Neuronal stem cell (in vitro differentiated cells): Measurements from ENCODE around the gene ANKRD33.
A peak's percentile ranks its signal among the peaks of the same experiment; 100 is the strongest.

Experiments
- DNase-seq: peaks from one replicate; pipeline ENCODE4 v3.0.0-alpha.2; 2013; ENCODE audit warnings: low spot score
- H2AFZ ChIP-seq: one replicate; pipeline ENCODE4 v1.6.1; 2013; ENCODE audit warnings: mild to moderate bottlenecking, low read length, inconsistent platforms
- H2AK5ac ChIP-seq: 2 replicates; pipeline ENCODE4 v1.6.1; 2013; ENCODE audit warnings: low read depth, mild to moderate bottlenecking, inconsistent platforms, low read length, moderate library complexity, mixed read lengths
- H2BK120ac ChIP-seq: 2 replicates; pipeline ENCODE4 v1.6.1; 2013; ENCODE audit warnings: low read depth, mild to moderate bottlenecking, inconsistent platforms, low read length, moderate library complexity, mixed read lengths
- H2BK12ac ChIP-seq: one replicate; pipeline ENCODE4 v1.6.1; 2013; ENCODE audit warnings: low read length, inconsistent platforms
- H2BK15ac ChIP-seq: 2 replicates; pipeline ENCODE4 v1.6.1; 2013; ENCODE audit warnings: mild to moderate bottlenecking, low read length, inconsistent platforms, mixed read lengths
- H2BK5ac ChIP-seq: one replicate; pipeline ENCODE4 v1.6.1; 2013; ENCODE audit warnings: inconsistent platforms, mild to moderate bottlenecking, low read length, moderate library complexity
- H3K14ac ChIP-seq: one replicate; pipeline ENCODE4 v1.6.1; 2013; ENCODE audit warnings: low read length, inconsistent platforms
- H3K18ac ChIP-seq: 2 replicates; pipeline ENCODE4 v1.6.1; 2013; ENCODE audit warnings: low read length, inconsistent platforms
- H3K23ac ChIP-seq: 2 replicates; pipeline ENCODE4 v1.6.1; 2013; ENCODE audit warnings: low read depth, mild to moderate bottlenecking, mixed read lengths, low read length, inconsistent platforms; ENCODE audit not compliant: poor library complexity
- H3K27ac ChIP-seq: replicated peaks from 3 replicates; pipeline ENCODE4 v1.5.1; 2013; ENCODE audit warnings: low read length, inconsistent platforms
- H3K27me3 ChIP-seq, 3 experiments: 2 replicates each; pipeline ENCODE4 v1.6.1; 2013; ENCODE audit warnings: low read length in 3 of 3, mild to moderate bottlenecking in 2 of 3, inconsistent platforms in 1 of 3, low read depth in 1 of 3, mixed read lengths in 1 of 3, moderate library complexity in 1 of 3; ENCODE audit not compliant: control insufficient read depth in 3 of 3, insufficient read depth in 3 of 3
- H3K36me3 ChIP-seq, 2 donors: replicated peaks in 1 of 2; 2 replicates each; pipeline ENCODE4 v1.6.1; 2013; ENCODE audit warnings: low read length in 2 of 2; ENCODE audit not compliant: control insufficient read depth in 2 of 2, insufficient read depth in 2 of 2
- H3K4ac ChIP-seq: 2 replicates; pipeline ENCODE4 v1.6.1; 2013; ENCODE audit warnings: inconsistent platforms, mild to moderate bottlenecking, low read length, moderate library complexity
- H3K4me1 ChIP-seq, 2 donors: 1 replicate in 1 of 2; 2 replicates in 1 of 2; pipeline ENCODE4 v1.6.1; 2013; ENCODE audit warnings: low read length in 2 of 2, low read depth in 1 of 2; ENCODE audit not compliant: control insufficient read depth in 2 of 2, insufficient read depth in 1 of 2
- H3K4me2 ChIP-seq: one replicate; pipeline ENCODE4 v1.6.1; 2013; ENCODE audit warnings: mild to moderate bottlenecking, low read length, inconsistent platforms; ENCODE audit not compliant: insufficient read depth, poor library complexity, severe bottlenecking
- H3K4me3 ChIP-seq, 2 donors: 2 replicates each; pipeline ENCODE4 v1.5.1; 2013; ENCODE audit warnings: low read length in 2 of 2, mild to moderate bottlenecking in 2 of 2, inconsistent platforms in 1 of 2, moderate library complexity in 1 of 2
- H3K79me1 ChIP-seq: one replicate; pipeline ENCODE4 v1.6.1; 2013; ENCODE audit warnings: low read depth, mild to moderate bottlenecking, inconsistent platforms, low read length, moderate library complexity
- H3K9ac ChIP-seq: one replicate; pipeline ENCODE4 v1.6.1; 2013; ENCODE audit warnings: mild to moderate bottlenecking, low read depth, low read length, inconsistent platforms; ENCODE audit not compliant: poor library complexity
- H3K9me3 ChIP-seq, 2 donors: replicated peaks in 1 of 2; 2 replicates each; pipeline versions ENCODE3 to v1.6.1; 2013; ENCODE audit warnings: low read length in 2 of 2, mild to moderate bottlenecking in 2 of 2, inconsistent platforms in 1 of 2, low read depth in 1 of 2, mixed read lengths in 1 of 2, moderate library complexity in 1 of 2; ENCODE audit not compliant: control insufficient read depth in 2 of 2, insufficient read depth in 1 of 2
- H4K8ac ChIP-seq: one replicate; pipeline ENCODE4 v1.6.1; 2013; ENCODE audit warnings: low read depth, mild to moderate bottlenecking, inconsistent platforms, low read length, moderate library complexity
- H4K91ac ChIP-seq: one replicate; pipeline ENCODE4 v1.6.1; 2013; ENCODE audit warnings: low read length, low read depth, mild to moderate bottlenecking, inconsistent platforms; ENCODE audit not compliant: poor library complexity
- WGBS, 2 donors: extraction: QIAGEN DNeasy Blood & Tissue Kit; methylation state at CpG; one replicate each; pipeline ENCODE4 v1.1.7; 2013; ENCODE audit warnings: missing lambda C conversion rate in 2 of 2, mixed read lengths in 1 of 2; ENCODE audit not compliant: insufficient read length in 2 of 2, insufficient replicate concordance in 1 of 2; ENCODE audit errors: extremely low coverage in 2 of 2; 5-methylcytosine and 5-hydroxymethylcytosine counted together

ANKRD33 gene

GRCh38 chr12:51926064-51926632 lies 38.2 kb downstream of the ANKRD33 start:
- H3K14ac ChIP-seq = no peak overlapping the region
- H3K27ac ChIP-seq = no peak overlapping the region
- no peak overlapping the region for H3K18ac ChIP-seq
- H3K4me1 ChIP-seq = peaks cover 4 to 7% of the 10 kb centered on the region in 2 donors
- no peaks in the 10 kb centered on the region for H3K9me3 ChIP-seq
- H3K79me1 ChIP-seq = no peaks in the 10 kb centered on the region
- H2BK12ac ChIP-seq = no peak overlapping the region
- no peak overlapping the region for H2BK15ac ChIP-seq
- no peak overlapping the region for H3K9ac ChIP-seq
- no peak overlapping the region for H2BK5ac ChIP-seq
- H3K27me3 ChIP-seq = peaks cover 0 to 30% (median 2%) of the 10 kb centered on the region in 3 experiments
- H3K4me3 ChIP-seq = no peak overlapping the region
- no peaks in the 10 kb centered on the region for H3K36me3 ChIP-seq
- no peak overlapping the region for H3K4ac ChIP-seq
- no peak overlapping the region for H2AK5ac ChIP-seq
- no peak overlapping the region for H3K4me2 ChIP-seq
- no peak overlapping the region for H4K8ac ChIP-seq
- H2BK120ac ChIP-seq = no peak overlapping the region
- no peak overlapping the region for H3K23ac ChIP-seq
- no peak for DNase-seq
- WGBS, 2 donors = no CpG with 5 or more reads among the region's 8 CpGs
- H2AFZ ChIP-seq = peak overlapping the region; percentile 32
- no peak overlapping the region for H4K91ac ChIP-seq

- Histone ChIP-seq H3K27me3 (peaks cover 0 to 30% (median 2%) of the 10 kb centered on the region in 3 experiments), H3K14ac (no peak overlapping the region), H3K9me3 (no peaks in the 10 kb centered on the region), H3K23ac (no peak overlapping the region), H3K9ac (no peak overlapping the region), H3K27ac (no peak overlapping the region), H2BK120ac (no peak overlapping the region), H3K36me3 (no peaks in the 10 kb centered on the region), H2AK5ac (no peak overlapping the region), H3K18ac (no peak overlapping the region), H2AFZ (no peak overlapping the region), H2BK12ac (no peak overlapping the region), H2BK5ac (no peak overlapping the region), H3K79me1 (no peaks in the 10 kb centered on the region), H3K4me2 (no peak overlapping the region), H4K8ac (no peak overlapping the region), H3K4me1 (peaks cover 0 to 4% of the 10 kb centered on the region in 2 donors), H2BK15ac (no peak overlapping the region), H3K4me3 (no peak overlapping the region), H4K91ac (no peak overlapping the region), H3K4ac (no peak overlapping the region)
- WGBS, 2 donors = no CpG with 5 or more reads among the region's 2 CpGs
- DNase-seq = no peak
Observed at GRCh38 chr12:51926718-51927117, 38.8 kb downstream of the ANKRD33 start.

GRCh38 chr12:51932218-51933076 lies 44.5 kb downstream of the ANKRD33 start:
- Histone ChIP-seq H2AFZ (no peak overlapping the region), H3K27me3 (peaks cover 0 to 21% (median 0%) of the 10 kb centered on the region in 3 experiments), H3K4me3 (no peak overlapping the region), H3K27ac (no peak overlapping the region), H3K14ac (no peak overlapping the region), H3K79me1 (no peaks in the 10 kb centered on the region), H2BK120ac (no peak overlapping the region), H2BK15ac (no peak overlapping the region), H2AK5ac (no peak overlapping the region), H3K4ac (no peak overlapping the region), H4K91ac (no peak overlapping the region), H4K8ac (no peak overlapping the region), H2BK12ac (no peak overlapping the region), H3K9me3 (no peaks in the 10 kb centered on the region), H3K18ac (no peak overlapping the region), H3K4me1 (no peaks in the 10 kb centered on the region), H2BK5ac (no peak overlapping the region), H3K9ac (no peak overlapping the region), H3K4me2 (no peak overlapping the region), H3K23ac (no peak overlapping the region), H3K36me3 (no peaks in the 10 kb centered on the region)
- WGBS, 2 donors = no CpG with 5 or more reads among the region's 5 CpGs
- DNase-seq = no peak

- Histone ChIP-seq H3K36me3 (no peaks in the 10 kb centered on the region), H3K27ac (no peak overlapping the region), H2BK12ac (no peak overlapping the region), H3K4me3 (no peak overlapping the region), H3K9me3 (no peaks in the 10 kb centered on the region), H2BK15ac (no peak overlapping the region), H3K14ac (no peak overlapping the region), H3K18ac (no peak overlapping the region), H3K4me1 (peaks cover 0 to 5% of the 10 kb centered on the region in 2 donors), H3K9ac (no peak overlapping the region), H4K8ac (no peak overlapping the region), H3K4me2 (no peak overlapping the region), H3K27me3 (peaks cover 0 to 25% (median 0%) of the 10 kb centered on the region in 3 experiments), H2BK120ac (no peak overlapping the region), H2AK5ac (no peak overlapping the region), H4K91ac (no peak overlapping the region), H2AFZ (no peak overlapping the region), H3K79me1 (no peaks in the 10 kb centered on the region), H3K23ac (no peak overlapping the region), H2BK5ac (no peak overlapping the region), H3K4ac (no peak overlapping the region)
- no CpG with 5 or more reads among the region's 4 CpGs for WGBS, 2 donors
- no peak for DNase-seq
Observed at GRCh38 chr12:51934080-51934479, 46.2 kb downstream of the ANKRD33 start.
